Testis (tissue), 2 donors: ENCODE results near the gene HOXB7.

Source experiments
- CTCF ChIP-seq, 3 experiments: fragments of 450-650 bp in 2 of 3; fragments of 200-600 bp in 1 of 3; sonication (generic) in 1 of 3; IDR thresholded peaks; one replicate each; pipeline ENCODE4 v1.5.1; 2016 to 2019; ENCODE audit warnings: antibody characterized with exemption in 3 of 3, mild to moderate bottlenecking in 2 of 3, moderate library complexity in 1 of 3
- POLR2A ChIP-seq: fragments of 450-650 bp; IDR thresholded peaks from one replicate; pipeline ENCODE4 v1.6.1; 2017; ENCODE audit warnings: antibody characterized with exemption, mild to moderate bottlenecking, moderate library complexity

DNA sequence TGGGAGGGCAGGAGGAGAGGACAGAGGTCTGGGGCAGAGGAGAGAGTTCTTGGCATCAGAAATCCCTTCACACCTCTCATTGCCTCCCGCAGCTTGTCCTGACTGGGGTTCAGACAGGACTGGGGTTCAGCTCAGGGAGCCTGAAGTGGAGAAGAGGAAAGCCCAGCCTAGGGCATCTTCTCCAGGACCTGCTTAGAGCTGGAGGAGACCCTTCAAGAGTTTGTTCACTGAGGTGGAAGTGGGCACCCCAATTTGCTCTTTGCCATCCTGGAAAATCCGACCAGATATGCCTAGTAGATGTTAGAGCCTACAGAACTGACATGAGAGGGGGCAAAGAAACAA lies 22.8 kb downstream of the HOXB7 start:
- TF ChIP-seq CTCF (IDR thresholded peaks at IDR 0.05) (no peak), POLR2A (no peak)
